SK-N-MC (cell line): ENCODE measurements around the gene BCORL1.

Experiments used
- EZH2 ChIP-seq: fragments of 200-600 bp; sonication (generic); IDR thresholded peaks from one replicate; pipeline ENCODE4 v1.6.1; 2017; ENCODE audit warnings: antibody characterized with exemption
- POLR2AphosphoS5 ChIP-seq: IDR thresholded peaks from 2 replicates; pipeline ENCODE4 v1.6.1; 2012; ENCODE audit warnings: mild to moderate bottlenecking, low read depth, low read length, borderline replicate concordance

DNA sequence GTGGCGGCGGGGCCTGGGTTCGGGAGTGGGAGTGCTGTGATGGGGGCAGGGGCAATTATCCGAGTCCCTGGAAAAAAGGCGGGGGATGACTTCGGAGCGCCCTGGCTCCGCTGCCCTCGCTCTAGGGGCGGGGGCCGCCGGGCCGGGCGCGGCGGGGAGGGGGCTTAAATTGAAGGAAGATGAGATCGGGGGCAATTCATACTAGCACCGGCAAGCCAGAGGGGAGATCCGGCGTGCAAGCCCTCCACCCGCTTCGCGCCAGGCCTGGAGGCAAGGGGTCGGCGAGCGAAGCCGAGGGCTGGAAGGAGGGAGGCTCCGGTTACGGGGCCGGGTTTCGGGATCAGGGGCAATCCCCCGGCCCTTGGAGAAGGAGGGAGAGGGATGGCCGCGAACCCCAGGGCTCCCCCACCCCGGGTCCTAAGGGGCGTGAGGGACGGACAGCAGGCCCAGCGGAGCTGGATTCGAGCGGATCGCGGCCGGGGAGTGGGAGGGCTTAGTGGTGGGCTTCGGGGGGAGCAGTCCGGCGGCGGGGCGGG, 1.2 kb downstream of the BCORL1 start:
- TF ChIP-seq POLR2AphosphoS5 (no peak), EZH2 (no peak)
